GM10248 (cell line): ENCODE results near the gene SDK2.

Experiments used
- CTCF ChIA-PET: fragments of 300-600 bp; sonication (Branson Sonifier 250); formaldehyde crosslinking; extraction: SDS; loops from one replicate; lab custom pipeline; 2021; ENCODE audit warnings: antibody characterized with exemption; lab: Yijun Ruan, JAX
- POLR2A ChIA-PET: fragments of 350-650 bp; sonication (Branson Sonifier 250); formaldehyde crosslinking; extraction: SDS; loops from one replicate; lab custom pipeline; 2020; ENCODE audit warnings: antibody characterized with exemption; lab: Yijun Ruan, JAX
- DNase-seq: peaks from one replicate; pipeline ENCODE4 v3.0.0; 2012; ENCODE audit errors: extremely low spot score
- CTCF ChIP-seq: IDR thresholded peaks from 2 replicates; pipeline ENCODE4 v1.5.1; 2012; ENCODE audit warnings: mild to moderate bottlenecking, low read depth; ENCODE audit errors: extremely low read depth, missing control alignments, control extremely low read depth

The SDK2 gene

GRCh38 chr17:73503560-73503959 is 140.7 kb downstream of the SDK2 start:
- DNase-seq, result no peak
- ChIA-PET POLR2A (no interaction called here), CTCF (no interaction called here)
- TF ChIP-seq CTCF, result no peak

- DNase-seq, result no peak
- CTCF ChIA-PET, result no interaction called here
- TF ChIP-seq CTCF, result no peak
- POLR2A ChIA-PET, result no interaction called here
Measured at GRCh38 chr17:73500414-73500999, 143.7 kb downstream of the SDK2 start.

- no peak for DNase-seq
- ChIA-PET CTCF (no interaction called here), POLR2A (no interaction called here)
- no peak for TF ChIP-seq CTCF
Measured at GRCh38 chr17:73498886-73499554, 145.2 kb downstream of the SDK2 start.

GRCh38 chr17:73498176-73498575 is 146.1 kb downstream of the SDK2 start:
- no peak for TF ChIP-seq CTCF
- DNase-seq, result no peak
- ChIA-PET POLR2A (no interaction called here), CTCF (no interaction called here)

- no peak for DNase-seq
- ChIA-PET POLR2A (no interaction called here), CTCF (no interaction called here)
- no peak for TF ChIP-seq CTCF
Measured at GRCh38 chr17:73497721-73498120, 146.5 kb downstream of the SDK2 start.

- DNase-seq, result no peak
- ChIA-PET CTCF (no interaction called here), POLR2A (no interaction called here)
- no peak for TF ChIP-seq CTCF
Measured at GRCh38 chr17:73496232-73496631, 148.0 kb downstream of the SDK2 start.
